GM12874 (cell line): ENCODE results near the gene GCN1.

Experiments used
- CTCF ChIP-seq: IDR thresholded peaks from 2 replicates; pipeline ENCODE4 v1.5.1; 2011; ENCODE audit warnings: low read depth, mild to moderate bottlenecking, control low read depth, low read length, moderate library complexity; ENCODE audit not compliant: insufficient read depth

Gene GCN1

GRCh38 chr12:120077260-120077659 lies 117.3 kb downstream of the GCN1 start:
- TF ChIP-seq CTCF, result no peak
